Prostate gland (tissue), 2 donors: ENCODE results near the gene MYLK2. TPM values are rescaled to one million over a fixed set of nuclear protein-coding genes. Genes with fewer than 3 reads are reported as not detected.

Source experiments
- DNase-seq: peaks from one replicate; pipeline ENCODE4 v3.0.0-alpha.2; 2019; ENCODE audit warnings: low spot score
- H3K27ac ChIP-seq, 2 donors: fragments of 200-600 bp; sonication (generic); 2 replicates each; pipeline ENCODE4 v1.5.1; 2017 to 2019
- H3K27me3 ChIP-seq: fragments of 200-600 bp; sonication (generic); replicated peaks from 2 replicates; pipeline ENCODE4 v1.5.1; 2019; ENCODE audit not compliant: insufficient read depth
- H3K36me3 ChIP-seq, 2 donors: fragments of 200-600 bp; sonication (generic); 1 replicate in 1 of 2; 2 replicates in 1 of 2; pipeline versions ENCODE4 v1.5.1 to v1.8.1; 2017 to 2019
- H3K4me1 ChIP-seq: fragments of 200-600 bp; sonication (generic); replicated peaks from 2 replicates; pipeline ENCODE4 v1.5.1; 2019
- H3K4me3 ChIP-seq, 2 donors: fragments of 200-600 bp; sonication (generic); 2 replicates each; pipeline ENCODE4 v1.5.1; 2017 to 2019
- H3K9me3 ChIP-seq: fragments of 200-600 bp; sonication (generic); 2 replicates; pipeline ENCODE4 v1.5.1; 2017
- POLR2A ChIP-seq: fragments of 450-650 bp; IDR thresholded peaks from one replicate; pipeline ENCODE4 v1.6.1; 2016; ENCODE audit warnings: antibody characterized with exemption, mild to moderate bottlenecking
- POLR2AphosphoS5 ChIP-seq: sonication (generic); formaldehyde crosslinking; IDR thresholded peaks from one replicate; pipeline ENCODE4 v1.6.1; 2017; ENCODE audit warnings: antibody characterized with exemption
- WGBS: methylation state at CpG from one replicate; pipeline ENCODE4 v1.1.5; 2018; 5-methylcytosine and 5-hydroxymethylcytosine counted together
- intact Hi-C: fragments of 100-400 bp; cut with DNase I; formaldehyde crosslinking; loops from one replicate; pipeline ENCODE4 v1.14.2; 2022
- total RNA-seq, 2 donors: library from RNA; depleted of rRNA; stranded (reverse); fragments of >200 nt; gene quantifications; one replicate each; pipeline ENCODE4 v1.1.0, GENCODE V29; 2016
- TF ChIP-seq, protein P1 (sequence below), 4 experiments: fragments of 200-600 bp in 2 of 4; fragments of 450-650 bp in 2 of 4; sonication (generic) in 2 of 4; IDR thresholded peaks; 1 replicate in 3 of 4; 2 replicates in 1 of 4; pipeline ENCODE4 v1.5.1; 2016 to 2019; ENCODE audit warnings: antibody characterized with exemption in 4 of 4, mild to moderate bottlenecking in 2 of 4, moderate library complexity in 2 of 4

Gene MYLK2
- total RNA-seq, 2 donors from 2014 or later: 0.27 to 0.91 TPM

DNA sequence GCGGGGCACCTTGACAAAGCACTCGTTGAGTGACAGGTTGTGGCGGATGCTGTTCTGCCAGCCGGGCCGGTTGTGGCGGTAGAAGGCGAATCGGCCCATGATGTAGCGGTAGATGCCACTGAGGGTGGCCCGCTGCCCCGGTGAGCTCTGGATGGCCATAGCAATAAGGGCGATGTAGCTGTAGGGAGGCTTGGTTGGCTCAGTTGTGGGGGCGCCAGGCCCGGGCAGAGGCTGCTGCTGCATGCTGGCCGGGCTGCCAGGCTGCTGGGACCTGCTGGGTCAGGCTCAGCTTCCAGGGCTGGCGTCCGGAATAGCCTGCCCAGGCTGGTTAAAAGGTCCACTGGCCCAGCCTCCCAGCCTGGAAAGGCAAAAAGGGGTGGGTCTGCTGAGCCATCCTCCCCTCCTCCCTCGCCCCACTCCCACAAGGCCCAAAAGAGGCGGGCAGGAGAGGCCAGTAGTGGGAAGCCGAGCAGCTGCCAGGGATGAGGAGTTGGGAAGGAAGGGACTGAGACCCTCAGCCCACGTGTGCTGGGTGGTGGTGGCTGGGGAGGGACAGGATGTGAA, 26.2 kb downstream of the MYLK2 start, which contains the start of gene FOXS1:
FOXS1 (minus strand) TSS at position 305 of the 564 bp plus-strand sequence; CDS start at position 243, 62 bp downstream.
- Histone ChIP-seq H3K4me3 (no peak within 1 kb of the TSS), H3K4me1 (no peaks in the 10 kb centered on the region), H3K9me3 (no peaks in the 10 kb centered on the region), H3K27me3 (no peaks in the 10 kb centered on the region), H3K36me3 (no peaks in the 10 kb centered on the region), H3K27ac (no peak within 1 kb of the TSS)
- no peak for DNase-seq
- TF ChIP-seq, protein P1, sequence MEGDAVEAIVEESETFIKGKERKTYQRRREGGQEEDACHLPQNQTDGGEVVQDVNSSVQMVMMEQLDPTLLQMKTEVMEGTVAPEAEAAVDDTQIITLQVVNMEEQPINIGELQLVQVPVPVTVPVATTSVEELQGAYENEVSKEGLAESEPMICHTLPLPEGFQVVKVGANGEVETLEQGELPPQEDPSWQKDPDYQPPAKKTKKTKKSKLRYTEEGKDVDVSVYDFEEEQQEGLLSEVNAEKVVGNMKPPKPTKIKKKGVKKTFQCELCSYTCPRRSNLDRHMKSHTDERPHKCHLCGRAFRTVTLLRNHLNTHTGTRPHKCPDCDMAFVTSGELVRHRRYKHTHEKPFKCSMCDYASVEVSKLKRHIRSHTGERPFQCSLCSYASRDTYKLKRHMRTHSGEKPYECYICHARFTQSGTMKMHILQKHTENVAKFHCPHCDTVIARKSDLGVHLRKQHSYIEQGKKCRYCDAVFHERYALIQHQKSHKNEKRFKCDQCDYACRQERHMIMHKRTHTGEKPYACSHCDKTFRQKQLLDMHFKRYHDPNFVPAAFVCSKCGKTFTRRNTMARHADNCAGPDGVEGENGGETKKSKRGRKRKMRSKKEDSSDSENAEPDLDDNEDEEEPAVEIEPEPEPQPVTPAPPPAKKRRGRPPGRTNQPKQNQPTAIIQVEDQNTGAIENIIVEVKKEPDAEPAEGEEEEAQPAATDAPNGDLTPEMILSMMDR (IDR thresholded peaks at IDR 0.05): no peak
- TF ChIP-seq POLR2AphosphoS5: peak; percentile 16
- 27% methylated on average over 19 of the region's 21 CpGs for WGBS
- intact Hi-C loops: no loop called here

DNA sequence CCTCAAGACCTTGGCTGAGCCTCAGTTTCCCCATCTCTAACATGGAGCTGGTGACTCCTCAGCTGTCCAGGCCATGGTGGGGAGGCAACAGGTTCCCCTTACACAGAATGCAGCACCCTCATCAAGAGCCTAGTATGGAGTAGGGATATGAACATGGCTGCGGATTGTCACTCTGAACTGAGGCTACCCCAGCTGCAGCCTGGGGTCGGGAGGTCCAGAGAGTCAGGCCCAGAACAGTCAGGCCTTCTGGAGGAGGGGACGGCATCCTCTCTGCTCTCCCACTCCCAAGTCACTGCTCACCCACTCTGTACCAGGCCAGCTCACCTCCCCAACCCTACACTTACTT, 27.6 kb downstream of the MYLK2 start:
- intact Hi-C loops: no loop called here
- Histone ChIP-seq H3K27ac (no peak overlapping the region), H3K27me3 (no peaks in the 10 kb centered on the region), H3K9me3 (no peaks in the 10 kb centered on the region), H3K36me3 (no peaks in the 10 kb centered on the region), H3K4me1 (no peaks in the 10 kb centered on the region), H3K4me3 (no peak overlapping the region)
- WGBS: 86% methylated on average over 3 of the region's 3 CpGs
- TF ChIP-seq POLR2A (no peak), POLR2AphosphoS5 (no peak)
- TF ChIP-seq, protein P1 (IDR thresholded peaks at IDR 0.05): no peak
- no peak for DNase-seq

DNA sequence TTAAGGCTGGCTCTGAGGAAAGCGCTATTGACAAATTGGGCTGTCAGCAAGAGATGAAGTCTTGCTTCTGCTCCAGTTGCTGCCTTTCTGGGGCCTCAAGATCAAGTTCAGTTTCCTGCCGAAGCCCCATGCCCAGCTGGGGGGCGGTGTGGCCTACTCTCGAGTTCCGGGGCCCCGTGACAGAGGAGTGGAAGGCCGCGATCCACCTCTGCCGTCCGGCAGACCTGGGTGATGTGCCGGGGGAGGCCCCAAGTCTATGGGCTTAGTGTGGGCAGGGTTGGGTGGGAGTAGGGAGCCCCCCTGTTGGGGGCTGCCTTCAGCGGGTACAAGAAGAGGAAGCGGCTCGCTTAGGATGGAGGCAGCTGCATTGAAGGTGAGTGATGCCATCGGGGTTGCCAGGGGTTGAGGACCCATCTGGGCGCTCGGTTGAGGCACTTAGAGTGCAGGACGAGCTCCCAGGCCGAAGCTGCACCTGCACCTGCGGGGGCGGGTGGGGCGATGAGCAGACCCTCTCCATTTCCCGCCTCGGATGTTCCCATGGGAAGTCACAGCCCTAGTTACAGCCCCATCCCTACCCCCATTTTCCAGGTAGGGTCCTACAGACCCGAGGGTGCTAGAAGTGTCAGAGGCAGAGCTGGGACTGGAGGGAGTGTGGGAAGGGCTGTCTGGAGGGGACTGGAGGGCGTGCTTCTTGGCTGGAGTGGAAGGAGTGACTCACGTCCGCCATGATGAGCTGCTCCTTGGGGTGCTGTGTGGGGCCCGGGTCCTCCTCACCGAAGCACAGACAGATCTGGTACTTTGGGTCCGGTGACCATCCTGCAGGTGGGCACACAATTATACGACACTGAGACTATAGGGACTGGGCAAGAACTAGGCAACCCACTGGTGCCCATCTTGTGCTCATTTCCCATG, 29.2 kb downstream of the MYLK2 start:
- no peak for TF ChIP-seq POLR2A
- no peak for TF ChIP-seq POLR2AphosphoS5
- TF ChIP-seq, protein P1 (IDR thresholded peaks at IDR 0.05): no peak
- Histone ChIP-seq H3K27ac (no peak overlapping the region), H3K9me3 (no peaks in the 10 kb centered on the region), H3K27me3 (no peaks in the 10 kb centered on the region), H3K36me3 (no peaks in the 10 kb centered on the region), H3K4me1 (no peaks in the 10 kb centered on the region), H3K4me3 (no peak overlapping the region)
- intact Hi-C loops: no loop called here
- WGBS: 89% methylated on average over 31 of the region's 32 CpGs
- DNase-seq: no peak

DNA sequence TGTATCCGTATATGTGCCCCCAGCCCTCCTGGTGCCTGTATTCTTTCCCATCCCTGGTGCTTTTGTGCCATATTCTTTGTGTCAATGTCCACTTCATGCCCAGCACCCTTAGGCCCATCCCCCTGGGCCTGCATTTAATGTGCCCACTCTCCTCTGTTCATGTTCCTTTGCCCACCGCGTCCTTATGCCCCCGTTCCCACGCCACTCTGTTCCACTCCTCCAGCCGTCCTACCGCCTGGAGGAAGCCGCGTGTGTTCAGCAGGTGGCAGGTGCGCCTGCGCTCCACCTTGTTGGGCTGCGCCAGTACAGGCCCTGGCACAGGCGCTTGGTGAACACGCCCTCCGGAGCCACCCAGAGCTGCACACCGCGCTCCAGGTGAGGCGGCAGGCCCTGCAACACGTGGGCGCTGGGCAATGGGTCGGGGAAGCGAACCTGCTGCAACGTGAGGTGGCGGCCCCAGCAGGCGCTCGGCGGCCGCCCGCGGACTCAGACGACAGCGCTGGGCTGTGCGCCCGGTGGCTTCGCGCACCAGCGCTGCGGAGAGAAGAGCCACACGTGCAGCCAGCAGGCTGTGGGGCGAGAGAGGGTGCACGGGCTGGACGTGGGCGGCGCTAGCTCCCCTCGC, 30.3 kb downstream of the MYLK2 start:
- H3K36me3 ChIP-seq: no peaks in the 10 kb centered on the region
- no peaks in the 10 kb centered on the region for H3K4me1 ChIP-seq
- H3K4me3 ChIP-seq: no peak overlapping the region
- TF ChIP-seq POLR2AphosphoS5: no peak
- no peak for TF ChIP-seq POLR2A
- TF ChIP-seq, protein P1 (IDR thresholded peaks at IDR 0.05): no peak
- no peak overlapping the region for H3K27ac ChIP-seq
- intact Hi-C loops: no loop called here
- DNase-seq: peak; percentile 25
- no peaks in the 10 kb centered on the region for H3K27me3 ChIP-seq
- H3K9me3 ChIP-seq: no peaks in the 10 kb centered on the region
- 28% methylated on average over 27 of the region's 45 CpGs for WGBS
